H1 (cell line): ENCODE data around the gene PTCH2. TPM values are rescaled to one million over a fixed set of nuclear protein-coding genes. Genes with fewer than 3 reads are reported as not detected.

Source experiments
- BCL11A ChIP-seq, 2 experiments: IDR thresholded peaks; one replicate each; pipeline ENCODE4 v1.6.1; 2011; ENCODE audit warnings: low read depth in 2 of 2, low read length in 2 of 2, mild to moderate bottlenecking in 2 of 2
- CHD1 ChIP-seq: IDR thresholded peaks from 2 replicates; pipeline ENCODE4 v1.6.1; 2012; ENCODE audit warnings: low read depth, low read length, improper control_type of control experiment
- CREB1 ChIP-seq: IDR thresholded peaks from 2 replicates; pipeline ENCODE4 v1.6.1; 2012; ENCODE audit warnings: inconsistent platforms
- HDAC2 ChIP-seq, 2 experiments: fragments of 300-600 bp in 1 of 2; sonication (generic) in 1 of 2; IDR thresholded peaks; 2 replicates each; pipeline ENCODE4 v1.6.1; 2011 to 2012; ENCODE audit warnings: low read depth in 2 of 2, low read length in 2 of 2, mild to moderate bottlenecking in 2 of 2, moderate library complexity in 2 of 2, borderline replicate concordance in 1 of 2, inconsistent platforms in 1 of 2
- RBBP5 ChIP-seq: IDR thresholded peaks from 2 replicates; pipeline ENCODE4 v1.7.1; 2012; ENCODE audit warnings: low read depth, mild to moderate bottlenecking, inconsistent platforms, low read length, moderate library complexity, borderline replicate concordance
- SIRT6 ChIP-seq: IDR thresholded peaks from one replicate; pipeline ENCODE4 v1.7.1; 2012; ENCODE audit warnings: low read length, inconsistent platforms
- polyA plus RNA-seq, 7 experiments: library from polyadenylated mRNA; depleted of rRNA in 3 of 7; stranded (reverse) in 5 of 7; unstranded in 2 of 7; fragments of >200 nt in 5 of 7; fragments of 200-250 nt in 2 of 7; gene quantifications; 1 replicate in 5 of 7; 2 replicates in 1 of 7; 4 replicates in 1 of 7; pipeline versions ENCODE4 v1.2.1 to v1.2.3, GENCODE V29; 2011 to 2013; ENCODE audit warnings: missing spikeins in 2 of 7, mixed read lengths in 2 of 7
- total RNA-seq: library from RNA; stranded (reverse); fragmentation: NEBNext Ultra II Directional; extraction: Animal tissue kit (Norgen Biotek cat#: 25700); gene quantifications from 2 replicates; pipeline ENCODE4 v1.2.1, GENCODE V29; 2021

PTCH2 gene
- total and polyA plus RNA-seq, 2 of the 8 experiments (the other 6 are each of a cell fraction or from before 2014, with no cell fraction given): 0.35 to 1.2 TPM

GRCh38 chr1:44775930-44776729, 66.9 kb downstream of the PTCH2 start (continued):
- TF ChIP-seq RBBP5 (no peak), SIRT6 (no peak), CHD1 (no peak; the same call in 1 of the 2 replicates), CREB1 (no peak), BCL11A (IDR thresholded peaks at IDR 0.05; ENCODE audit: low read depth in 2 of 2, low read length in 2 of 2) (no peak), HDAC2 (IDR thresholded peaks at IDR 0.05; ENCODE audit: borderline replicate concordance in 1 of 2, low read depth in 2 of 2, low read length in 2 of 2) (peak in 1 of 2 experiments; percentile 44; a peak in 1 of 4 replicates)
